Stimulated activated CD8-positive, alpha-beta memory T cell treated with anti-CD3 and anti-CD28 coated beads, Interleukin-12 subunit alpha, Interleukin-12 subunit beta, amount 100 ng/mL, for 4 hours (primary cell): ENCODE data around the gene GPR21.

ENCODE experiments used
- DNase-seq: peaks from one replicate; pipeline ENCODE4 v3.0.0-alpha.2; 2020; ENCODE audit warnings: low read depth

The GPR21 gene

GRCh38 chr9:123033864-123034601, 566 bp downstream of the GPR21 start:
- DNase-seq, result no peak

DNA sequence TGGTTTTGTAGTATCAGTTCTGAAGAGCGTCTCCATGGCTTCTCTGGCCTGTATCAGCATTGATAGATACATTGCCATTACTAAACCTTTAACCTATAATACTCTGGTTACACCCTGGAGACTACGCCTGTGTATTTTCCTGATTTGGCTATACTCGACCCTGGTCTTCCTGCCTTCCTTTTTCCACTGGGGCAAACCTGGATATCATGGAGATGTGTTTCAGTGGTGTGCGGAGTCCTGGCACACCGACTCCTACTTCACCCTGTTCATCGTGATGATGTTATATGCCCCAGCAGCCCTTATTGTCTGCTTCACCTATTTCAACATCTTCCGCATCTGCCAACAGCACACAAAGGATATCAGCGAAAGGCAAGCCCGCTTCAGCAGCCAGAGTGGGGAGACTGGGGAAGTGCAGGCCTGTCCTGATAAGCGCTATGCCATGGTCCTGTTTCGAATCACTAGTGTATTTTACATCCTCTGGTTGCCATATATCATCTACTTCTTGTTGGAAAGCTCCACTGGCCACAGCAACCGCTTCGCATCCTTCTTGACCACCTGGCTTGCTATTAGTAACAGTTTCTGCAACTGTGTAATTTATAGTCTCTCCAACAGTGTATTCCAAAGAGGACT, 1.5 kb downstream of the GPR21 start:
- no peak for DNase-seq

- no peak for DNase-seq
Observed at GRCh38 chr9:123035791-123036190, 2.3 kb downstream of the GPR21 start.

- DNase-seq, result no peak
Observed at GRCh38 chr9:123036893-123037545, 3.6 kb downstream of the GPR21 start.

DNA sequence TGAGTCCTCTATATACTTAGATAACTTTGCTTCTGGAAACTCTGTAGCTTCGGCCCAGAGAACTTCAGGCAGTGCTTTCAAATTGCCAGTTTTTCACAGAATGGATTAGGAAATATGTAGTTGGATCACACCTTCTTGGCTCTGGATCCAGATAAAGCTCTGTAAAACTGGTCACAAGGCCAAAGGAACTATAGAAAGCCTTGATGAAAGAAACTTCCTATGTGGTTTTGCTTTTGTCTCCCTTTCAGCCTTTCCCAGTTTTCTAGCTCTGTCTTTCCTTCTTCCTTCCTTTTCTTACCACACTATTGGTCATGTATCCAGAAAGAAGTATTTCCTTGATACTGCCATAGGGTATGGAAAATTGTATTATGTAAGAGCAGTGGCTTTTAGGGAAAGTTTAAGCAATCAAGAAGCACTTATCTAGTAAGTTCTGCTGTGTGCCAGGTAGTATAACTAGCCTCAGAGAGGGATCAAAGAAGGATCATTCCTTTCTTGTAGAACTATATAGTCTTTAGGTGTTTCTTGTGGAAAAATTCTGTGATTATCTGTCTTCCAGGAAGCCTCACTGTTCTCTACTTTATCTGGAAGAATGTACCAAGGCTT, 6.3 kb downstream of the GPR21 start:
- no peak for DNase-seq

DNA sequence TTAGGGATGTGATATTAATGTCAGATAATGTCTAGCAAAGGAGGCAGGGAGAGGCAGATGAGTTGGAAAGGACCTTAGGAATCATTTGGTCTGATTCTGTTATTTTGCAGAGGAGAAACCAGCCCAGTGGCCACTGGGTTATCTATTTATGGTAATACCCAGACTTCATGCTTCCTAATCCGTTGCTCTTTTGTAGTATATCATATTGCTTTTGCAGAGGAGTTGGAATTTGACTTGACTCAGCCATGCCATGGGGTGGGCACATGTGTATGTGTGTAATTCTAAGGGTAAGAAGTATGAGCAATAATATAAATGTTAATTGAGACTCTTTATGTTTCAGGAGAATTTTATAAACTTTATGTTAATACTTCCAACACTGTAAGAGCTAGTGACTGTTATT, 7.3 kb downstream of the GPR21 start:
- DNase-seq, result no peak

GRCh38 chr9:123041489-123041888, 8.0 kb downstream of the GPR21 start:
- DNase-seq, result no peak

GRCh38 chr9:123043081-123043939, 9.8 kb downstream of the GPR21 start:
- DNase-seq, result no peak

- no peak for DNase-seq
Observed at GRCh38 chr9:123044586-123044985, 11.1 kb downstream of the GPR21 start.

DNA sequence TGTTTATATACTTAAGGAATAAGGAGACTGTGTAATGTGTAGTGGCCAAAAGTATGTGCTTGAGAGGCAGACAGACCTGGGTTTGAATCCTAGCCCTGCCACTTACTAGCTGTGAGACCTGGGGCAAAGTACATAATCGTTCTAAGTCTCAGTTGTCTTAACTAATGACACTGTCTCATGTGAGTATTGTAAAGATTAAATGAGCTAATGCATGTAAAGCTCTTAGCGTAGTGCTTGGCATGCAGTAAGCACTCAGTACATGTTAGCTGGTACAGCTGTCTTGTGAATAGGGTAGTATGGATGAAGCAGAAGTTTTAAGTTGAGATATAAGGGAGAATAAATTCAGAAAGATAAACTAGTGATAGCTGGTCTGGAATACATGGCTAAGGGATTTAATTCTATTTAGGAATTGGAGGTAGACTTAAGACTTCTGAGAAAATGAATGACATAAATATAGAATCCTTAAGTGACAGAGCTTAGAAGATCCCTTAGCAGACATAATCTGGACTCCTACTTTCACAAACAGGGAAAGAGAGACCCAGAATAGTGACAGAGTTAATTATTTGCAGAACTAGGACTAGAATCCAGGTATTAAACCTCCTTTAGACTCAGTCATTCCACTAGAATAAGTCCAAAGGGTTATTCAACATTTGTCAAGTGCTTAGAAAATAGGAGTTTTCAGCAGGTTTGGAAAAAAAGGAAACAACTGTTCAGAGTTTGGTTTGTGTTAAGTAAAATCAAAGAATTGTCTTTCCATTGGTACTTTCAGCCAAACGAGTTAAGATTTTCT, 13.1 kb downstream of the GPR21 start:
- DNase-seq, result no peak

DNA sequence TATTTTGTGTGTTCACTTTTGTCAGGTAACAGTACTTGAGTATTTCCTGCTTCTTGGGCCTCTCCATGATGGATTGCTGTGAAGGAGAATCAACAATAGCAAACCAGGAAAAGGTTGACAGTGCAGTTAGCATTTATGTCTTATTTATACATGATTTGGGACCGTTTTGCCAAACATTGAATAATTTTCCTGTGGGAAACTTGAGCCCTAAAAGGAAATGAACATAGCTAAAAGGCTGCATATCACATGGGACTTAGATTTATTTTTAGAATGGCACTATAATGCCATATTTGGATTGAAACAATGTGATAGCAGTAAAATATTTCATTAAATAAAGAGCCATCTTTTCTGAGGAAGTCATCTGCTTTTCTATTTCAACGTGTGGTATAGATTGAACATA, 15.3 kb downstream of the GPR21 start:
- DNase-seq, result no peak

DNA sequence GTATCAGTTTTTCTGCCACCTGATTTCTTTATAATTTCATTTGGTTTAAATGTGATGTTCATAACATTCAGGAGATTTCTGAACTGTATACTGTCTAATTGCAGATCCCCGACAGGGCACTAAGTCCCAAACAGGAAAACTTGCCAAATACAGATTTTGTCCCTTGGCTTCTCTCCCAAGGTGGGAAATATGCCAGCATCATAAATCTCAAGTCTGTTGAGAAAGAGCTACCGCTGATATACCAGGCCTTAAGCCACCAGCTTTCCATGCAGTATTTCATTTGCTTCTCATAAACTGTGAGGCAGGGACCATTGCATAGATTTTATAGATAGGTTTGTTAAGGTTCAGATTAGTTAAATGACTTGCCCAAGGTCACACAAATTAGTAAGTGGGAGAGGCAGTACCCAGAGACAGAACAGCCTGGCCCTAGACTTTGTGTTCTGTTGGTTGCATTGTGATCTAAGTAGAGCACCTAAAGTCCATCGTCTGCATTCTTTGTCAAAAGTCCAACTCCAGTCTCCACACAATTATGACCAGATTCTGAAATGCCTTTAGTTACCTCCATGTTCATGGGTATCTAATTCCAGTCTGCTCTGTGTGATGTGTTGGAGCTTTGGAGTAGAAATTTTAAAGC, 16.2 kb downstream of the GPR21 start:
- no peak for DNase-seq

GRCh38 chr9:123053046-123053445, 19.6 kb downstream of the GPR21 start:
- no peak for DNase-seq

DNA sequence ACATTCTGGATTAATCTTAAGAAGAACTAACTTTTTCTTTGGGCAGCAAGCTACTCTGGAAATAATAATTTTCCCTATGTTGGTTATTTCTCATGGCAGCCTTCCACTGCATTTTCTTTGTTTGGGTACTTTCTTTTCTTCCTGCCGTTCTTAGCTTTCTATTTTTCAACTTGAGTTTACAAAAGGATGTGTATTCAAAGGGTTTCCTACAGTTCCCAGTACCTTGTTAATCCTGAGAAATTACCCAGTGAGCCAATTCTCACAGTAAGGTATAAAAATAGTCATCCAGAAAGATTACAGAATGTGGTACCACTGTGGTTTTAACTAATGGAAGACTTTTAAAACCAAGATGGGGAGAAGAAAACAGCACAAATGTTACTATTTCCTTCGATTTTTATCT, 20.2 kb downstream of the GPR21 start:
- DNase-seq, result no peak

GRCh38 chr9:123058834-123059233, 25.4 kb downstream of the GPR21 start:
- no peak for DNase-seq

DNA sequence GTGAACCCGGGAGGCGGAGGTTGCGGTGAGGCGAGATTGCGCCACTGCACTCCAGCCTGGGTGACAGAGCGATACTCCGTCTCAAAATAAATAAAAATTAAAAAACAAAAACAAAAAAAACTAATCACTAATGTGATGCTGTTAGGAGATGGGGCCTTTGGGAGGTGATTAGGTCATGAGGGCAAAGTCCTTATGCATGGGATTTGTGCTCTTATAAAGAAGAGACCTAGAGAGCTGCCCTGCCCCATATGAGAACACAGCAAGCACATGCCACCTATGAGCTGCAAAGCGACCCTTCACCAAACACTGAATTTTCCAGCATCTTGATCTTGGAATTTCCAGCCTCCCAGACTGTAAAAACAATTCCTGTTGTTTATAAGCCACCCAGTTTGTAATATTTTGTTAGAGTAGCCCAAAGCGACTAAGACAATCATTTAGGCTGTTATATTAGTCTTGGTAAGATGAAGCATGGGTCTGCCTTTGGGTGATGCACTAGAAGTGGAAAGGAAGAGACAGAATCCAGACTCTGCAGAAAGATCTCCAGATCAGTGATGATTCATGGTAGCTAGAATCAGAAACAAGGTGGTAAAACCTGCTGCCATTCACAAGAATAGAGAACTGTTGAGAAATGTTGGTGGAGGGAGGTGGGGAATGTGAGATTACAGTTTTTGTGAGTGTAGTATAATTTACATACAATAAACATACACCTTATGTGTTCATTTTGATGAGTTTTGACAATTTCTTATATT, 26.2 kb downstream of the GPR21 start:
- DNase-seq, result no peak

DNA sequence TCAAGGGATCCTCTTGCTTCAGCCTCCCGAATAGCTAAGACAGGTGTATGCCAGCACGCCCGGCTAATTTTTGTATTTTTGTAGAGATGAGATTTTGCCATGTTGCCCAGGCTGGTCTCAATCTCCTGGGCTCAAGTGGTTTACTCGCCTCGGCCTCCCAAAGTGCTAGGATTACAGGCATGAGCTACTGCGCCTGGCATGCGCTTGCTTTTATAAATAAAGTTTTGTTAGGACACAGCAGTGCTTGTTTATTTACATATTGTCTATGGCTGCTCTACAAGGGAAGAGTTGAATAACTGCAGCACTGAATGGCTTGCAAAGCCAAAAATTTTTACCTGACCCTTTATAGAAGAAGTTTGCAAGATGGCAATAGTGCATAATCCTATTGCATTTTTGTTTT, 27.7 kb downstream of the GPR21 start:
- no peak for DNase-seq

GRCh38 chr9:123062351-123063176, 29.1 kb downstream of the GPR21 start:
- DNase-seq, result no peak

GRCh38 chr9:123063177-123063598, 29.7 kb downstream of the GPR21 start:
- DNase-seq, result no peak
